Endodermal cell (in vitro differentiated cells): Measurements from ENCODE around the gene PADI1. TPM values are rescaled to one million over a fixed set of nuclear protein-coding genes. Genes with fewer than 3 reads are reported as not detected.
"Not testable (repeated sequence)": the region's sequence is repeated elsewhere in the genome, so short reads cannot be mapped to it uniquely, and the experiment has no call there.

Experiments used
- DNase-seq: peaks from one replicate; pipeline ENCODE4 v3.0.0-alpha.2; 2017
- H3K27ac ChIP-seq: 2 replicates; pipeline ENCODE4 v1.5.1; 2013; ENCODE audit warnings: mild to moderate bottlenecking, low read depth, low read length, moderate library complexity
- H3K27me3 ChIP-seq: 2 replicates; pipeline ENCODE4 v1.6.1; 2013; ENCODE audit warnings: mild to moderate bottlenecking, low read length, moderate library complexity; ENCODE audit not compliant: insufficient read depth, control insufficient read depth, poor library complexity, severe bottlenecking
- H3K36me3 ChIP-seq: 2 replicates; pipeline ENCODE4 v1.7.0; 2013; ENCODE audit warnings: mild to moderate bottlenecking, low read length, moderate library complexity; ENCODE audit not compliant: control insufficient read depth, insufficient read depth
- H3K4me1 ChIP-seq: one replicate; pipeline ENCODE4 v1.7.0; 2013; ENCODE audit warnings: low read length; ENCODE audit not compliant: control insufficient read depth, insufficient read depth
- H3K4me3 ChIP-seq: 2 replicates; pipeline ENCODE4 v1.5.1; 2013; ENCODE audit warnings: mild to moderate bottlenecking, low read length, moderate library complexity
- H3K9ac ChIP-seq: 2 replicates; pipeline ENCODE4 v1.6.1; 2013; ENCODE audit warnings: mild to moderate bottlenecking, low read length, moderate library complexity; ENCODE audit not compliant: poor library complexity, severe bottlenecking; ENCODE audit errors: extremely low read depth
- H3K9me3 ChIP-seq: 2 replicates; pipeline ENCODE4 v1.6.1; 2013; ENCODE audit warnings: mild to moderate bottlenecking, low read length, moderate library complexity; ENCODE audit not compliant: control insufficient read depth
- H3K27ac Mint-ChIP-seq: 2 replicates; pipeline ENCODE4 v1.8.0; 2020; ENCODE audit warnings: mixed read lengths
- H3K27me3 Mint-ChIP-seq: 2 replicates; pipeline ENCODE4 v1.8.0; 2021; ENCODE audit warnings: mild to moderate bottlenecking, mixed read lengths; ENCODE audit not compliant: insufficient read depth
- H3K36me3 Mint-ChIP-seq: 2 replicates; pipeline ENCODE4 v1.8.0; 2020; ENCODE audit warnings: low read depth, mixed read lengths
- H3K4me1 Mint-ChIP-seq: 2 replicates; pipeline ENCODE4 v1.8.0; 2020; ENCODE audit warnings: mixed read lengths
- H3K4me3 Mint-ChIP-seq: 2 replicates; pipeline ENCODE4 v1.8.0; 2020; ENCODE audit warnings: mild to moderate bottlenecking, moderate library complexity, mixed read lengths
- H3K9me3 Mint-ChIP-seq: 2 replicates; pipeline ENCODE4 v1.8.0; 2020; ENCODE audit warnings: mild to moderate bottlenecking, mixed read lengths
- CTCF ChIP-seq: fragments of 200-600 bp; sonication (generic); conservative IDR thresholded peaks from 2 replicates; pipeline ENCODE4 v1.5.0; 2021; ENCODE audit warnings: antibody characterized with exemption, mild to moderate bottlenecking
- WGBS, 2 experiments: methylation state at CpG; one replicate each; pipeline versions ENCODE4 v1.1.5 to v1.1.7; 2013; ENCODE audit warnings: missing lambda C conversion rate in 2 of 2, mixed read lengths in 1 of 2; ENCODE audit not compliant: insufficient coverage in 1 of 2, insufficient read length in 1 of 2; 5-methylcytosine and 5-hydroxymethylcytosine counted together
- total RNA-seq, 2 donors: library from RNA; stranded (reverse); fragmentation: NEBNext Ultra II Directional in 1 of 2; extraction: Animal tissue kit (Norgen Biotek cat#: 25700) in 1 of 2; gene quantifications; 2 replicates in 1 of 2; 3 replicates in 1 of 2; pipeline ENCODE4 v1.2.1, GENCODE V29; 2021

Gene PADI1
- total RNA-seq, 2 donors from 2014 or later: 0.13 TPM; not detected in 1

- Mint-ChIP-seq H3K27ac (no peak overlapping the region), H3K36me3 (no peaks in the 10 kb centered on the region), H3K4me3 (no peak overlapping the region), H3K4me1 (no peaks in the 10 kb centered on the region), H3K27me3 (peaks cover 4% of the 10 kb centered on the region), H3K9me3 (no peaks in the 10 kb centered on the region)
- H3K27me3 ChIP-seq: no peaks in the 10 kb centered on the region
- H3K4me1 ChIP-seq: no peaks in the 10 kb centered on the region
- no peaks in the 10 kb centered on the region for H3K9me3 ChIP-seq
- no peak overlapping the region for H3K27ac ChIP-seq
- no peaks in the 10 kb centered on the region for H3K36me3 ChIP-seq
- peak; percentile 98 for DNase-seq
- WGBS, 2 experiments: 14 to 30% methylated on average over 9 to 18 of the region's 18 CpGs
- no peak overlapping the region for H3K4me3 ChIP-seq
- no peak overlapping the region for H3K9ac ChIP-seq
- peak; percentile 97 for TF ChIP-seq CTCF
Observed at GRCh38 chr1:17236779-17237560, 32.0 kb downstream of the PADI1 start.

- Mint-ChIP-seq H3K27ac (no peak overlapping the region), H3K4me1 (no peaks in the 10 kb centered on the region), H3K4me3 (no peak overlapping the region), H3K36me3 (no peaks in the 10 kb centered on the region), H3K9me3 (no peaks in the 10 kb centered on the region), H3K27me3 (peaks cover 4% of the 10 kb centered on the region)
- WGBS, 2 experiments: 86% methylated on average over 2 to 4 of the region's 4 CpGs
- H3K4me1 ChIP-seq: no peaks in the 10 kb centered on the region
- no peak for TF ChIP-seq CTCF
- no peaks in the 10 kb centered on the region for H3K27me3 ChIP-seq
- H3K9ac ChIP-seq: no peak overlapping the region
- no peak overlapping the region for H3K4me3 ChIP-seq
- no peaks in the 10 kb centered on the region for H3K9me3 ChIP-seq
- DNase-seq: no peak
- no peaks in the 10 kb centered on the region for H3K36me3 ChIP-seq
- H3K27ac ChIP-seq: no peak overlapping the region
Observed at GRCh38 chr1:17237561-17237903, 32.6 kb downstream of the PADI1 start.

- H3K27ac ChIP-seq: no peak overlapping the region
- no peaks in the 10 kb centered on the region for H3K9me3 Mint-ChIP-seq
- H3K36me3 Mint-ChIP-seq: no peaks in the 10 kb centered on the region
- no peak overlapping the region for H3K27ac Mint-ChIP-seq
- TF ChIP-seq CTCF: no peak
- H3K4me3 Mint-ChIP-seq: no peak overlapping the region
- no peaks in the 10 kb centered on the region for H3K27me3 ChIP-seq
- no peak overlapping the region for H3K9ac ChIP-seq
- H3K4me1 ChIP-seq: no peaks in the 10 kb centered on the region
- DNase-seq: peak; percentile 94
- peaks cover 6% of the 10 kb centered on the region for H3K27me3 Mint-ChIP-seq
- H3K9me3 ChIP-seq: no peaks in the 10 kb centered on the region
- H3K36me3 ChIP-seq: no peaks in the 10 kb centered on the region
- WGBS, 2 experiments: 50 to 66% methylated on average over 1 of the region's 1 CpG
- H3K4me1 Mint-ChIP-seq: no peaks in the 10 kb centered on the region
- H3K4me3 ChIP-seq: no peak overlapping the region
Observed at GRCh38 chr1:17239420-17239819, 34.5 kb downstream of the PADI1 start.

- not testable (repeated sequence) for H3K36me3 ChIP-seq
Observed at GRCh38 chr1:17241011-17241779, 36.3 kb downstream of the PADI1 start.

GRCh38 chr1:17241780-17242074 is 36.8 kb downstream of the PADI1 start:
- not testable (repeated sequence) for H3K27ac ChIP-seq, H3K9ac ChIP-seq, H3K27ac Mint-ChIP-seq, H3K9me3 ChIP-seq, H3K27me3 Mint-ChIP-seq, H3K36me3 ChIP-seq, H3K36me3 Mint-ChIP-seq, H3K27me3 ChIP-seq, H3K4me3 Mint-ChIP-seq, H3K4me1 Mint-ChIP-seq, H3K4me1 ChIP-seq, H3K4me3 ChIP-seq, DNase-seq, H3K9me3 Mint-ChIP-seq
- 89 to 94% methylated on average over 3 to 9 of the region's 11 CpGs for WGBS, 2 experiments

More at GRCh38 chr1:17241011-17241779, 36.3 kb downstream of the PADI1 start:
- H3K27me3 Mint-ChIP-seq, H3K36me3 Mint-ChIP-seq, H3K27ac Mint-ChIP-seq, H3K9ac ChIP-seq, H3K27ac ChIP-seq, H3K4me1 ChIP-seq, H3K4me3 Mint-ChIP-seq, DNase-seq, H3K27me3 ChIP-seq, H3K4me3 ChIP-seq, H3K4me1 Mint-ChIP-seq, H3K9me3 Mint-ChIP-seq, H3K9me3 ChIP-seq: not testable (repeated sequence)
- 75 to 94% methylated on average over 5 to 25 of the region's 28 CpGs for WGBS, 2 experiments
